GM21515 (cell line): ENCODE measurements around the gene ADCY1.

ENCODE experiments used
- ATAC-seq: cut with Tn5 transposase; IDR thresholded peaks from one replicate; pipeline ENCODE4 v1.9.1; 2021; ENCODE audit not compliant: unreplicated experiment

Gene ADCY1

DNA sequence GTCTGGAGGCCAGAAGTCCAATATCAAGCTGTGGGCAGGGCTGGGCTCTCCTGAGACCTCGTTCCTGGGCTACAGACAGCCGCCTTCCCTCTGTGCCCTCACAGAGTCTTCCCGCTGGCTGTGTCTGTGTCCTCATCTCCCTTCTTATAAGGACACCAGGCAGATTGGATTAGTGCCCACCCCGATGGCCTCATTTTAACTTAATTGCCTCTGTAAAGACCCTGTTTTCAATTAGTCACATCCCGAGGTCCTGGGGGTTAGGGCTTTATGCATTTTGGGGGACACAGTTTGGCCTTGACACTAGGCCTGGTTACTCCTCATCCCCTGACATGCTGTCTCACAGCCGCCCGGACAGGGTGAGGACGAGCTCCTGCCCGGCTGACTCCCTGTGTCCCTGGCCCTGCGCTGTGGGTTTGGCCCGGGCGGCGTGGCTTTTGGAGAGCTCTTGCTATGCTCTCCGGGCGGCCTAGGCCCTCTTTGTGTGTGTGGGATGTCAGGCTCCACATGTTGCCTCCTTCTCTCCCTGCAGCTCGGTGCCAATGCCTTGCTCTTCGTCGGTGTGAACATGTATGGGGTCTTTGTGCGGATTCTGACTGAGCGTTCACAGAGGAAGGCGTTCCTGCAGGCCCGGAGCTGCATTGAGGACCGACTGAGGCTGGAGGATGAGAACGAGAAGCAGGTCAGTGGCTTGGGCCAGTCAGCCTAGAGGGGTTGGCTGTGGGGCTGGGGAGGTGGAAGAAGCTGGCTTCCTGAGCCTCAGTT lies 18.2 kb downstream of the ADCY1 start:
- no peak for ATAC-seq

DNA sequence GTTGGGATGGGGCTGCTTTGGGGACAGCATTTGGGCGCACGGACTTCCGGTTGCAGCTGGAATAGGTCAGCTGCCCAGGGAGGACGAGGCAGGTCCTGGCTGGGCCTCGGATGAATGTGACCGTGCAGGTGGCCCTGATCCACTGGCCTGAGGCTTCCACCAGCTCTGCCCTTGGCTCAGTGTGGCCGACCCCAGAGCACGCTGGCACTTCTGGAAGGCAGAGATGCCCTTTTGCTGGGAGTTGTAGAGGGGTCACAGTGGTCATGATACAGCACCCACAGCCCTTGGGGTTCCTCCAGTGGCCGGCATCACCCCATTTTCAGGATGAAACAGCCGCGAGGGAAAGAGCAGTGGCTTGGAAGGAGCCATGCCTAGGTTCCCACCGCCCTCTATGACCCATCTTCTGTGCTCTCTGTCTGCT lies 19.0 kb downstream of the ADCY1 start:
- no peak for ATAC-seq

- ATAC-seq: no peak
Measured at GRCh38 chr7:45593877-45594276, 19.7 kb downstream of the ADCY1 start.

- ATAC-seq: no peak
Measured at GRCh38 chr7:45594745-45595535, 20.8 kb downstream of the ADCY1 start.

- no peak for ATAC-seq
Measured at GRCh38 chr7:45595809-45596664, 21.9 kb downstream of the ADCY1 start.

- no peak for ATAC-seq
Measured at GRCh38 chr7:45596665-45597095, 22.5 kb downstream of the ADCY1 start.

- ATAC-seq: no peak
Measured at GRCh38 chr7:45597286-45597984, 23.3 kb downstream of the ADCY1 start.

GRCh38 chr7:45598886-45599520 lies 24.8 kb downstream of the ADCY1 start:
- no peak for ATAC-seq

DNA sequence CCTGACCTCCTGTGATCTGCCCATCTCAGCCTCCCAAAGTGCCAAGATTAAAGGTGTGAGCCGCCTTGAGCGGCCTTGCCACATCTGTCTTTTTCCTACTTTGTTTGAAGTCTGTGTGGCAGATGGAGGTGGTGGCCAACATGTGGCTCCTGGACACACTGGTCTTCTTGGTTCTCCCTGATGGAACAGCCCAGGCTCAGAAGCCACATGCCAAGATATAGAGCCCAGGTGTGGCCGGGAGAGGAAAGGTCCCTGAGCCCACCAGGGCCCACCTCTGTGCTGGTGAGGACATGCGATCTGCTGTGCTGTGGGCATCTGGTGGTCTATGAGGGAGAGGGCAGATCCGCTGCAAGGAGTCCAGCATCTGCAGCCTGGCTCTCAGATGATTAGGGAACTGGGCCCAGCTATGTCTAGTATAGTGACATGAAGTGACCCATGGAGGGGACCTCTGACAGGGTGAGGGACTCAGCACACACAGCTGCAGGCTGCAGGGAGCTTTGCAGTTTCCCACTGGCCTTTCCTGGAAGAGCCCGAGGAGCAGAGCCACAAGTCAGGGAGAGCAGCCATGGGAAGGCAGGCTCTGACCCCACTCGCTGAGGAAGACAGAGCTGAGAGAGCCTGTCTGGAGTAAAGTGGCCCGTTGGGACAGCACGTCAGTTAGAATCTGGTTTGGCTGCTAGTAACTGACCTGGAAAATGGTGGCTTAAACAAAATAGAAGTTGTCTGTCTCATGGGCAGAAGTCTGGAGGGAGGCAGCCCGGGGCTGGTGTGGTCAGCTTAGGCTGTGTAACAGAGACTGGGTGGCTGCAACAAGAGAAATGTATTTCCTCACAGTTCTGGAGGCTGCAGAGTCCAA lies 25.9 kb downstream of the ADCY1 start:
- ATAC-seq: no peak

DNA sequence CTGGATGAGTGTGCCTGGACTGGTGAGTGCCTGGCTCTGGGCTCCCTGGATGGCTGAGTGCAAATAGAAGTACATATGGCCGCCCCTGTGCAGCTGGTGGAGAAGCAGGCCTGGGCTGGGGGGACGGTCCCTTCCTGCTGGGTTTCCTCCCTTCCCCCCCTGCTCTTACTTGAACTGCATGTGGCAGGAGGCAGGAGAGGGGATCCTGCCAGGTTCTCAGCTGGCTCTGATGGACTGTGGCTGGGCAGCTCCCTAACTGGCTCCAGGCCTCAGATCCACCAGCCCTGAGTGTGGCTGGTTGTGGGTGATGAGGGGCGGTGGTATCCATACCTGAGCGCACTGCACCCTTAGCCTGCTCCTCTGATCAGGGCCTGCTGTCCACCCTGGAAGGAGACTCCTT lies 26.9 kb downstream of the ADCY1 start:
- ATAC-seq: no peak

GRCh38 chr7:45601816-45602540 lies 27.8 kb downstream of the ADCY1 start:
- ATAC-seq: no peak

DNA sequence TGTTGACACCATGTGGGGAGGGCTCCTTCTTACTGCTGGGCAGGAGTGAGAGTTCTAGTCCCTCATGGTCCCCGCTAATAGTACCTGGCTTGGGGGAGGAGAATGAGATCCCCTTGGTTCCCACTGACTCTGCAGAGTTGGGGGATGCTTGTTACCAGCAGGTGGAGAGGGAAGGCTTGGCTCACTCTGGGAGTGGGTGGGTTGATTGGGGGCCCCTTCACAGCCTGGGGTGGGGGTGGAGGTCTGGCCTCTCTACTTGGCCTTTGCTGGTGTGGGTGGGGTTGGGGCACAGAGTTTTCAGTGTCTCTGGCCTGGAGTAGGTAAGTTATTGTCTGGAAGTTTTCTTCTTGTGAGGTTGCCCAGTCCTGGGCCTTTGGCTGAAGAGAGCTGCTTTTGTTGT lies 31.9 kb downstream of the ADCY1 start:
- no peak for ATAC-seq

- ATAC-seq: no peak
Measured at GRCh38 chr7:45606931-45607330, 32.8 kb downstream of the ADCY1 start.

GRCh38 chr7:45609180-45609579 lies 35.0 kb downstream of the ADCY1 start:
- ATAC-seq: no peak

DNA sequence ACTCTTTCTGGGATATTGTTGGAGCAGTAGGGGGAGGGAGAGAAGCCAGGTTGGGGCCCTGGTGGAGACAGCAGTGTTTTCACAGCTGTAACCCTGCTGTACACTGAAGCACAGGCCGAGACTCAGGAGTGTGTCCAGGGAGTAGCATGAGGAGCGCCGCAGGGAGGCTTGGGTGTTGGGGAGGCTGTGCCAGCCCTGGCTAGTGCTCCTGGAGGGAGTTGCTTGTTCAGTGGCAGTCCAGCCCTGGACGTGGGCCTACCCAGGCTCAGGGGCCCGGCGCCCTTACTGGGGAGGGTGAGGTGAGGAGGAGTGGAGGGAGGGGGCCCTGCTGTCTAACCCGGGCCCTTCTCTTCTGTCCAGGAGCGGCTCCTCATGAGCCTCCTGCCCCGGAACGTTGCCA lies 35.9 kb downstream of the ADCY1 start:
- ATAC-seq: no peak

DNA sequence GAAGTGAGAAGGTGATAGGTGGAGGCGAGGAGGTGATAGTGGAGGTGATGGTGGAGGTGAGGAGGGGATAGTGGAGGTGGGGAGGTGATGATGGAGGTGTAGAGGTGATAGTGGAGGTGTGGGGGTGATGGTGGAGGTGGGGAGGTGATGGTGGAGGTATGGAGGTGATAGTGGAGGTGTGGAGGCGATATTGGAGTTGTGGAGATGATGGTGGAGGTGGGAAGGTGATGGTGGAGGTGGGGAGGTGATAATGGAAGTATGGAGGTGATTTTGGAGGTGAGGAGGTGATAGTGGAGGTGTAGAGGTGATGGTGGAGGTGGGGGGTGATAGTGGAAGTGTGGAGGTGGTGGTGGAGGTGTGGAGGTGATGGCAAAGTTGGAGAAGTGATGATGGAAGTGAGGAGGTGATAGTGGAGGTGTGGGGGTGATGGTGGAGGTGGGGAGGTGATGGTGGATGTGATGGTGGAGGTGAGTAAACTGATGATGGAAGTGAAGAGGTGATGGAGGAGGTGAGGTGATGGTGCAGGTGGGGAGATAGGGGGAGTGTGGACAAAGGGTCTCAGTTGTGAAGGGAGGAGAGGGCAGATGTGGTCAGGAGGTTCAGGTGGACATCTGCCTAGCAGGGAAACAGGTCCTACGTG lies 36.6 kb downstream of the ADCY1 start:
- no peak for ATAC-seq

GRCh38 chr7:45617166-45617565 lies 43.0 kb downstream of the ADCY1 start:
- ATAC-seq: no peak

- no peak for ATAC-seq
Measured at GRCh38 chr7:45622058-45622457, 47.9 kb downstream of the ADCY1 start.
